ENCODE results near the gene FGF12. TPM values are rescaled to one million over a fixed set of nuclear protein-coding genes. Genes with fewer than 3 reads are reported as not detected.

The FGF12 gene
- polyA plus RNA-seq, 2 of the 4 experiments (the other 2 are of a cell fraction) = 0.63 to 1.1 TPM

GRCh38 chr3:192408647-192409200 is 318.6 kb downstream of the FGF12 start:
- peak; percentile 30 to 42; a peak in 4 of 6 replicates for ATAC-seq
- ChIA-PET CTCF (interaction anchor here (1.7 to 2.6 kb wide), 2 partner anchors 21 to 35 kb away, joined by 3 to 12 read pairs; no protein-coding TSS in a partner anchor), POLR2A (no interaction called here)
- DNase-seq (ENCODE audit: low read depth in 1 of 2, low spot score in 1 of 2) = peak in 1 of 2 experiments; percentile 21
- 6% methylated on average over 27 of the region's 41 CpGs for WGBS (ENCODE audit: missing lambda C conversion rate)
- Histone ChIP-seq H3K9me3 (no peaks in the 10 kb centered on the region), H3K4me3 (peak overlapping the region; percentile 70), H3K27ac (peak overlapping the region; percentile 56 to 95), H3K4me2 (peak overlapping the region; percentile 80), H3K4me1 (peaks cover 5% of the 10 kb centered on the region; the same call in 2 of the 3 replicates)
- no peak for TF ChIP-seq CBX8 (IDR thresholded peaks at IDR 0.05)
- TF ChIP-seq CBX2 (IDR thresholded peaks at IDR 0.05; ENCODE audit: borderline replicate concordance, low read depth) = no peak
- TF ChIP-seq, protein P1, sequence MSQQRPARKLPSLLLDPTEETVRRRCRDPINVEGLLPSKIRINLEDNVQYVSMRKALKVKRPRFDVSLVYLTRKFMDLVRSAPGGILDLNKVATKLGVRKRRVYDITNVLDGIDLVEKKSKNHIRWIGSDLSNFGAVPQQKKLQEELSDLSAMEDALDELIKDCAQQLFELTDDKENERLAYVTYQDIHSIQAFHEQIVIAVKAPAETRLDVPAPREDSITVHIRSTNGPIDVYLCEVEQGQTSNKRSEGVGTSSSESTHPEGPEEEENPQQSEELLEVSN (IDR thresholded peaks at IDR 0.05; ENCODE audit: borderline replicate concordance, low read depth) = no peak
- no peak for TF ChIP-seq RCOR1 (IDR thresholded peaks at IDR 0.05; ENCODE audit: low read depth, low read length)
- no peak for TF ChIP-seq FOSB (CRISPR knock-in tag; IDR thresholded peaks at IDR 0.05)
- no peak for TF ChIP-seq HES2 (IDR thresholded peaks at IDR 0.05)
- TF ChIP-seq, protein P2, sequence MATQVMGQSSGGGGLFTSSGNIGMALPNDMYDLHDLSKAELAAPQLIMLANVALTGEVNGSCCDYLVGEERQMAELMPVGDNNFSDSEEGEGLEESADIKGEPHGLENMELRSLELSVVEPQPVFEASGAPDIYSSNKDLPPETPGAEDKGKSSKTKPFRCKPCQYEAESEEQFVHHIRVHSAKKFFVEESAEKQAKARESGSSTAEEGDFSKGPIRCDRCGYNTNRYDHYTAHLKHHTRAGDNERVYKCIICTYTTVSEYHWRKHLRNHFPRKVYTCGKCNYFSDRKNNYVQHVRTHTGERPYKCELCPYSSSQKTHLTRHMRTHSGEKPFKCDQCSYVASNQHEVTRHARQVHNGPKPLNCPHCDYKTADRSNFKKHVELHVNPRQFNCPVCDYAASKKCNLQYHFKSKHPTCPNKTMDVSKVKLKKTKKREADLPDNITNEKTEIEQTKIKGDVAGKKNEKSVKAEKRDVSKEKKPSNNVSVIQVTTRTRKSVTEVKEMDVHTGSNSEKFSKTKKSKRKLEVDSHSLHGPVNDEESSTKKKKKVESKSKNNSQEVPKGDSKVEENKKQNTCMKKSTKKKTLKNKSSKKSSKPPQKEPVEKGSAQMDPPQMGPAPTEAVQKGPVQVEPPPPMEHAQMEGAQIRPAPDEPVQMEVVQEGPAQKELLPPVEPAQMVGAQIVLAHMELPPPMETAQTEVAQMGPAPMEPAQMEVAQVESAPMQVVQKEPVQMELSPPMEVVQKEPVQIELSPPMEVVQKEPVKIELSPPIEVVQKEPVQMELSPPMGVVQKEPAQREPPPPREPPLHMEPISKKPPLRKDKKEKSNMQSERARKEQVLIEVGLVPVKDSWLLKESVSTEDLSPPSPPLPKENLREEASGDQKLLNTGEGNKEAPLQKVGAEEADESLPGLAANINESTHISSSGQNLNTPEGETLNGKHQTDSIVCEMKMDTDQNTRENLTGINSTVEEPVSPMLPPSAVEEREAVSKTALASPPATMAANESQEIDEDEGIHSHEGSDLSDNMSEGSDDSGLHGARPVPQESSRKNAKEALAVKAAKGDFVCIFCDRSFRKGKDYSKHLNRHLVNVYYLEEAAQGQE (IDR thresholded peaks at IDR 0.05) = no peak
- TF ChIP-seq BCL3 (IDR thresholded peaks at IDR 0.05) = no peak
- no peak for TF ChIP-seq PBX3 (IDR thresholded peaks at IDR 0.05)
- TF ChIP-seq KDM5A (IDR thresholded peaks at IDR 0.05) = no peak
- no peak for TF ChIP-seq RFX5 (IDR thresholded peaks at IDR 0.05)
- no peak for TF ChIP-seq TFCP2L1 (CRISPR knock-in tag; IDR thresholded peaks at IDR 0.05)
- no peak for TF ChIP-seq CTCF (IDR thresholded peaks at IDR 0.05)
- TF ChIP-seq SMC3 (IDR thresholded peaks at IDR 0.05) = no peak
- no peak for TF ChIP-seq EP300 (IDR thresholded peaks at IDR 0.05)
- TF ChIP-seq CHD2 (IDR thresholded peaks at IDR 0.05; ENCODE audit: low read length, partially characterized antibody) = no peak
- no peak for TF ChIP-seq FOSL2 (IDR thresholded peaks at IDR 0.05)
- no peak for TF ChIP-seq FOSL2 (CRISPR knock-in tag; IDR thresholded peaks at IDR 0.05)
- no peak for TF ChIP-seq JUNB (IDR thresholded peaks at IDR 0.05)
- TF ChIP-seq MAZ (IDR thresholded peaks at IDR 0.05; ENCODE audit: borderline replicate concordance, low read depth, low read length) = no peak
- no peak for FAIRE-seq

Data from A549 (cell line).